Measurements from ENCODE around the gene VAMP5. TPM values are rescaled to one million over a fixed set of nuclear protein-coding genes. Genes with fewer than 3 reads are reported as not detected.
A peak's percentile ranks its signal among the peaks of the same experiment; 100 is the strongest.

The VAMP5 gene
- total and polyA plus RNA-seq, 9 of the 15 experiments (the other 6 are each of a cell fraction or from before 2014, with no cell fraction given), result 0.54 to 1.9 (median 1.5) TPM; not detected in 2

DNA sequence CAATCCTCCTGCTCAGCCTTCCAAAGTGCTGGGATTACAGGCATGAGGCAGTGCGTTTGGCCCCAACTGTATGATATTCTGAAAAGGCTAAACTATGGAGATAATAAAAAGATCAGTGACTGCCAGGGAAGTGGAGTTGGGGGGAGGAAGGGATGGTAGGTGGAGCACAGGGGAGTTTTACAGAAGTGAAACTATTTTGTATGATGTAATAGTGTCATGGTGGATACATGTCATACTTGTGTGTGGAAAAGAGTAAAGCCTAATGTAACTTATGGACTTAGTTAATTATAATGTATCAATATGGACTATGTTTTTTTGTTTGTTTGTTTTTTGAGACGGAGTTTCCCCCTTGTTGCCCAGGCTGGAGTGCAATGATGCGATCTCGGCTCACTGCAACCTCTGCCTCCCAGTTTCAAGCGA lies 20.1 kb upstream of the VAMP5 start (continued):
- 0 out of 2 replicates have a peak, but pooled peaks have one; percentile 68 for TF ChIP-seq NFRKB (IDR thresholded peaks at IDR 0.05; ENCODE audit: low read depth)

DNA sequence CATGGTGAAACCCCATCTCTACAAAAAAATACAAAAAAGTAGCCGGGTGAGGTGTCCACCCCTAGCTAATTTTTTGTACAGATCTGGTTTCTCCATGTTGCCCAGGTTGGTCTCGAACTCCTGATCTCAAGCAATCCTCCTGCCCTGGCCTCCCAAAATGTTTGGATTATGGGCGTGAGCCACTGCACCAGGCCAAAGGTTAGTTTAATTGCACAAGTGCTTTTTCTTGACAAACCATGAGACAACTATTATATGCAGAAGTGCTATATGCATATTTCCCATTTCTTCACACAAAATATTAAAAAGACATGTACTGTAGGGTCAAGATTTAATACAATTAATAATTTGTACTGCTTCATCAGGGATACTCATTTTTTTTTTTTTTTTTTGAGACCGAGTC lies 18.0 kb upstream of the VAMP5 start:
- no peak for TF ChIP-seq SRF (CRISPR knock-in tag; IDR thresholded peaks at IDR 0.05)
- no peak for TF ChIP-seq NCOA1 (IDR thresholded peaks at IDR 0.05; ENCODE audit: low read depth)
- TF ChIP-seq ZNF324 (CRISPR knock-in tag; IDR thresholded peaks at IDR 0.05), result no peak
- TF ChIP-seq NR3C1 (CRISPR knock-in tag; IDR thresholded peaks at IDR 0.05), result no peak
- no peak for TF ChIP-seq RNF2 (IDR thresholded peaks at IDR 0.05)
- TF ChIP-seq BRD9 (IDR thresholded peaks at IDR 0.05; ENCODE audit: low read depth, partially characterized antibody), result no peak
- TF ChIP-seq, protein P1, sequence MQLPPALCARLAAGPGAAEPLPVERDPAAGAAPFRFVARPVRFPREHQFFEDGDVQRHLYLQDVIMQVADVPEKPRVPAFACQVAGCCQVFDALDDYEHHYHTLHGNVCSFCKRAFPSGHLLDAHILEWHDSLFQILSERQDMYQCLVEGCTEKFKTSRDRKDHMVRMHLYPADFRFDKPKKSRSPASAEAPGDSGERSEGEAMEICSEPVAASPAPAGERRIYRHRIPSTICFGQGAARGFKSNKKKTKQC (CRISPR knock-in tag; IDR thresholded peaks at IDR 0.05), result no peak
- TF ChIP-seq BDP1 (IDR thresholded peaks at IDR 0.05; ENCODE audit: insufficient read depth, insufficient read length), result no peak
- TF ChIP-seq HOXB6 (CRISPR knock-in tag; IDR thresholded peaks at IDR 0.05; ENCODE audit: borderline replicate concordance), result no peak
- TF ChIP-seq MEF2D (tag; conservative IDR thresholded peaks at IDR 0.05; ENCODE audit: low read depth), result no peak
- TF ChIP-seq, protein P2, sequence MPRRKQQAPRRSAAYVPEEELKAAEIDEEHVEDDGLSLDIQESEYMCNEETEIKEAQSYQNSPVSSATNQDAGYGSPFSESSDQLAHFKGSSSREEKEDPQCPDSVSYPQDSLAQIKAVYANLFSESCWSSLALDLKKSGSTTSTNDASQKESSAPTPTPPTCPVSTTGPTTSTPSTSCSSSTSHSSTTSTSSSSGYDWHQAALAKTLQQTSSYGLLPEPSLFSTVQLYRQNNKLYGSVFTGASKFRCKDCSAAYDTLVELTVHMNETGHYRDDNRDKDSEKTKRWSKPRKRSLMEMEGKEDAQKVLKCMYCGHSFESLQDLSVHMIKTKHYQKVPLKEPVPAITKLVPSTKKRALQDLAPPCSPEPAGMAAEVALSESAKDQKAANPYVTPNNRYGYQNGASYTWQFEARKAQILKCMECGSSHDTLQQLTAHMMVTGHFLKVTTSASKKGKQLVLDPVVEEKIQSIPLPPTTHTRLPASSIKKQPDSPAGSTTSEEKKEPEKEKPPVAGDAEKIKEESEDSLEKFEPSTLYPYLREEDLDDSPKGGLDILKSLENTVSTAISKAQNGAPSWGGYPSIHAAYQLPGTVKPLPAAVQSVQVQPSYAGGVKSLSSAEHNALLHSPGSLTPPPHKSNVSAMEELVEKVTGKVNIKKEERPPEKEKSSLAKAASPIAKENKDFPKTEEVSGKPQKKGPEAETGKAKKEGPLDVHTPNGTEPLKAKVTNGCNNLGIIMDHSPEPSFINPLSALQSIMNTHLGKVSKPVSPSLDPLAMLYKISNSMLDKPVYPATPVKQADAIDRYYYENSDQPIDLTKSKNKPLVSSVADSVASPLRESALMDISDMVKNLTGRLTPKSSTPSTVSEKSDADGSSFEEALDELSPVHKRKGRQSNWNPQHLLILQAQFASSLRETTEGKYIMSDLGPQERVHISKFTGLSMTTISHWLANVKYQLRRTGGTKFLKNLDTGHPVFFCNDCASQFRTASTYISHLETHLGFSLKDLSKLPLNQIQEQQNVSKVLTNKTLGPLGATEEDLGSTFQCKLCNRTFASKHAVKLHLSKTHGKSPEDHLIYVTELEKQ (CRISPR knock-in tag; IDR thresholded peaks at IDR 0.05), result no peak
- TF ChIP-seq SP2 (IDR thresholded peaks at IDR 0.05; ENCODE audit: extremely low read depth, low read depth, low read length, poor library complexity, severe bottlenecking), result no peak
- no peak for TF ChIP-seq CBX3 (IDR thresholded peaks at IDR 0.05; ENCODE audit: borderline replicate concordance in 1 of 2, low read length in 2 of 2)
- no peak for TF ChIP-seq ZNF586 (CRISPR knock-in tag; conservative IDR thresholded peaks at IDR 0.05)
- Histone ChIP-seq H3K79me2 (ENCODE audit: control insufficient read depth, insufficient read depth, low read length) (peaks cover 3% of the 10 kb centered on the region; the same call in 2 of the 3 replicates), H4K20me1 (replicated peaks; ENCODE audit: control insufficient read depth, insufficient read depth, low read length) (no peaks in the 10 kb centered on the region), H3K27me3 (ENCODE audit: control insufficient read depth in 2 of 2, insufficient read depth in 2 of 2, low read length in 2 of 2) (no peaks in the 10 kb centered on the region), H3K4me3 (no peak overlapping the region), H3K27ac (ENCODE audit: extremely low read depth, low read depth, low read length) (no peak overlapping the region), H3K9me1 (ENCODE audit: control insufficient read depth, insufficient read depth, low read length) (no peaks in the 10 kb centered on the region), H3K9ac (ENCODE audit: insufficient read depth in 1 of 2, low read depth in 2 of 2, low read length in 2 of 2) (no peak overlapping the region), H3K36me3 (ENCODE audit: control insufficient read depth, insufficient read depth, low read length) (no peaks in the 10 kb centered on the region), H3K4me1 (replicated peaks in 1 of 2; ENCODE audit: control insufficient read depth in 2 of 2, insufficient read depth in 2 of 2, low read length in 2 of 2) (peaks cover 9 to 18% of the 10 kb centered on the region in 2 experiments), H2AFZ (ENCODE audit: low read depth, low read length) (no peak overlapping the region), H3K4me2 (ENCODE audit: insufficient read depth, low read length) (no peak overlapping the region), H3K9me3 (replicated peaks; ENCODE audit: control insufficient read depth, insufficient read depth, low read depth, low read length) (no peaks in the 10 kb centered on the region)
- FAIRE-seq (no peak), DNase-seq (ENCODE audit: extremely low read depth in 1 of 4, low spot score in 3 of 4) (no peak), ATAC-seq (no peak)
- intact Hi-C loops (cut with micrococcal nuclease), result no loop called here
- POLR2A ChIA-PET, result interaction anchor here (0.9 to 1.4 kb wide), 3 partner anchors 10 to 18 kb away, joined by 3 to 8 read pairs (median 3); partner anchors contain the start of gene VAMP8
- 47% methylated on average over 4 of the region's 4 CpGs for WGBS (ENCODE audit: insufficient coverage, low coverage, missing lambda C conversion rate)
- no TSS peak for BruUV-seq (replicated peaks)
- in situ Hi-C loops (cut with MboI), result no loop called here
- CTCF ChIA-PET (ENCODE audit: low intra/inter-chr PET ratio), result no interaction called here

Measured in K562 (cell line).